ENCODE data around the gene NUDCD2.
"Not testable (repeated sequence)": the region's sequence is repeated elsewhere in the genome, so short reads cannot be mapped to it uniquely, and the experiment has no call there.

Gene NUDCD2

DNA sequence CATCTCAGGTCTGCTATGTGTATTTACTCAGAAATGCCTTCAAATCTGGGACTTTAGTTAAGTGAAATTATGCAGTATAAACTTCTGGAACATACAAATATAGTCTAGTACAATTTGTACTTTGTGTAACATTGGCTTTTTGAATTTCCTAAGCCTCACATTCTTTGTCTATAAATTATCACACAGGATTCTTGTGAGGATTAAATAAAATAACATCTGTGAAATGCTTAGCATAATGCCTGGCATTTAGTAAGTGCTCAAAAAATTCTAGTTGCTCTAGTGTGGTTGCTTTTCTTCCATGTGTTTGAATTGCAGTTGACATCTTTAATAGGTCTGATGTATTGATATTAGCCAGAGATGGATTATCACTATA, 3.1 kb upstream of the NUDCD2 start:
- DNase-seq = no peak

DNA sequence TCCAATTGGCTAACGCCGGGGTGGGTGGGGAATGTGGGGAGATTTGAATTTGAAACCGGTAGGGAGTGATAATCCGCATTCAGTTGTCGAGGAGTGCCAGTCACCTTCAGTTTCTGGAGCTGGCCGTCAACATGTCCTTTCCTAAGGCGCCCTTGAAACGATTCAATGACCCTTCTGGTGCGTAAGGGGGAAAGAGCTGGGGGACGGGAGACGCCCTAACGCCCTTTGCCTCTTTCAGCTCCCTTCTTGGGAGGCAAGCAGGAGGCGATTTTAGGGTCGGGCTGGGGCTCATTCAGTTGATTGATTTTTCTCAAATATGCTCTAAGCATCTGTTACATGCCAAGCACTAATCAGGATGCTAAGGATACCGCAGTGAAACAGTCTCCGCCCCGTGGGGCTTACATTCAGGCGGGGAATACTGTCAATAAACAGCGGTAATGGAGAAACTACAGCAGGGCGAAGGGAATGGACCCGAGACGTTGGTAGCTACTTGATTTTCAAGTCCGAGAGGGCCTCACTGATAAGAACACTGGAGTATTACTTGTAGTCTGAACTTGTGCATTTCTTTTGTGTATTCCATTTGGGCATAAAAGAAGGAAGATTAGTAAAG, 765 bp upstream of the NUDCD2 start, which contains the start of gene HMMR:
HMMR (plus strand) TSS at position 71 of the 610 bp plus-strand sequence; CDS start at position 132, 61 bp downstream.
- DNase-seq = peak; percentile 36

DNA sequence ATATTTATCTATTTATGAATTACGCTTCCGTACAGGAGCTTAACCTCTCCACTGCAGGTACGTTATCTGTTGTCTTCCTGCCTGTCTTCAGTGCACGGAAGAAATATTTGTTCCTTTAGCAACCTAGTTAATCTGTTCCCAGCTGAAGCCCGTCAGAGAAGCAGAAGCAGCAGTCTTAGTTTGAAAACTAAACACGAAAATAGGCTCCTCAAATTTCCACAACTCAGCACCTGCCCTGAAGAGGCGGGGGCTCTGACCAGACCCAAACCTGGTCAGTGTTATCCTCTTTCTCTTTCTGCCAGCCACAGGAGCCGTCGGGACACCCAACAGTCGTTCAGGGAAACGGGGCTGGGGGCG, 462 bp downstream of the NUDCD2 start:
- no peak for DNase-seq

DNA sequence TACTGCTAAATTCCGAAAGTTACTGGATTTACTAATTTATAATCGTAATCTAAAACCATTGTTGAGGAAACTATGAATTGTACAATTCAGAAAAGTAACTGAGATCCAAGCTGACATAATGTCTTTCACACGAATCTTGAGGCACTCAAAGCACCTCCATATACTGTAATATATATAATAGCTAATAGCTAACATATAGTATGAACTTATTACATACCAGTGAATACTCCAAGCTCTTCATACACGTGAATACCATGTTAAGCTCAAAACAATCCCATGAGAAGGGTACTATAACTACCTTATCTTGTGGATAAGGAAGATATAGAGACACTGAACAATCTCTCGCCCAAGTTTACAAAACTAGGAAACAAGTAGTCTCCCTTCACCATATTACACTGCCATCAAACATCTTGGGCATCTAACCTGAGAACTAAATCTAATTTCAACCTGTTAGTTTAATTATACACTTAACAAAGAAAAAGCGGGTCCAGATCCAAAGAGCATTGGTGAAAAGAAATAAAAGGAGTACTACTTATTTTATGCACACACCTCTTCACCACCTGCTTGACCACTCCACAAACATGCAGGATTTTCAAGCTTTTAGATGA, 1.0 kb downstream of the NUDCD2 start:
- DNase-seq = no peak

DNA sequence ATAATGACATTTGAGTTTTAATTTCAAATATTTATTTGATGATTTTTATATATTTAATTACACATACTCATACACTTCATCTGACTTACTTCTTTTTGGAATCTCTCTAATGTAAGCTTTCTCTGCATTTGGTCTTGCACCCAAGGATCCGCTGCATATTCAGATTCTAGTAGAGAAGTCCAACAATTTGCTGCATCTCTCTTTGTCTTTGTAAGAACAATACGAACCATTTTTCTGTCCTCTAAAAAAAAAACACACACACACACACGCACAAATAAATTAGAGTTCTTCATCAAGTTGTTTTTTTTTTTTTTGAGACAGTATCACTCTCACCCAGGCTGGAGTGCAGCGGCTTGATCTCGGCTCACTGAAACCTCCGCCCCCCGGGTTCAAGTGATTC, 3.1 kb downstream of the NUDCD2 start:
- DNase-seq = no peak

DNA sequence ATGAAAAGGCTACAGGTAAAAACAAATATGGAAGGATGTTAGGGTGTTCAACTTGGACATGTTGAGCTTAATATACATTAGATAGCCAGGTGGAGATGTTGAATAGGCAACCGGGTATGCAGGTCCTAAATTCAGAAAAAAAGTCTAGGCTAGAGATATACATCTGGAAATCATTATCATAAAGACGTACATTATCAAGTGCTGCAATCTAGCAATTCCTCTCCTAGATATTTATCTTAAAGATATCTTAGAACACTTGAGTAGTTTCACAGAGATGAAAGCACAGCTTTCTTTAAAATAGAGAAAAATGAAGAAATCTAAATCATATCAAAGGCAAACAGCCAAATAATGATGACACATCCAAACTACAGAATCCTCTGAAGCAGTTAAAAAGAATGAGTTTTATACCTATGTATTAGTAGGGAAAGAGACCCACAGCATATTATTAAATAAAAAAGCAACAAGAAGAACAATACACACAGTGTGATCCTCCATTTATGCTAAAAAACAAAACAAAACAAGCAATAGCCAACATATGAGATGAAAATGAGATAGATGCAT, 3.8 kb downstream of the NUDCD2 start:
- DNase-seq = no peak

DNA sequence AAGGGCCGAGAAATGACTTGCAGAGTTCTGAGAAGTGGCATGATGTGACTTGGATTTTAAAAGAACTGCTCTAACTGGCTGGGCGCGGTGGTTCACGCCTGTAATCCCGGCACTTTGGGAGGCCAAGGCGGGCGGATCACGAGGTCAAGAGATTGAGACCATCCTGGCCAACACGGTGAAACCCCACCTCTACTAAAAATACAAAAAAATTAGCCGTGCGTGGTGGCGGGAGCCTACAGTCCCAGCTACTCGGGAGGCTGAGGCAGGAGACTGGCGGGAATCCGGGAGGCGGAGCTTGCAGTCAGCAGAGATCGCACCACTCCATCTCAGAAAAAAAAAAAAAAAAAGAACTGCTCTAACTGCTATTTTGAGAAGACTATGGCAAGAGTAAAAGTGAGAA, 4.5 kb downstream of the NUDCD2 start:
- DNase-seq = not testable (repeated sequence)

DNA sequence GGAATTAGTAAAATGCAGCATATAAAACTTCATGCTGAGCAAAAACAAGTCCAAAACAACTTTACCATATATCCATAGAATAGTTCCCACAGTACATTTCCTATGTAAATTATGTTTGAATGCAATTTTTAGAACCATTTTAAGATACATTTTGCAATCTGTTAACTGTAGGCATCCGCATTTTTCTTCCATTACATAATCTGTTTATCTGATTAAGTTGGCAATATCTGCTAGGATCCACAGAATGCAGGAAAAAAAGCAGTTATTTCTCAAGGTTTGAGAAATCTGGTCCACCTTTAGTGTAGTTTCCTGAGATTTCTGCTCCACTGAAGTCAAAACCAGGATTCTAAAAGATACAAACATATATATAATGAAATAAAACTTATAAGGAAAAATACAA, 6.2 kb downstream of the NUDCD2 start:
- DNase-seq = no peak

DNA sequence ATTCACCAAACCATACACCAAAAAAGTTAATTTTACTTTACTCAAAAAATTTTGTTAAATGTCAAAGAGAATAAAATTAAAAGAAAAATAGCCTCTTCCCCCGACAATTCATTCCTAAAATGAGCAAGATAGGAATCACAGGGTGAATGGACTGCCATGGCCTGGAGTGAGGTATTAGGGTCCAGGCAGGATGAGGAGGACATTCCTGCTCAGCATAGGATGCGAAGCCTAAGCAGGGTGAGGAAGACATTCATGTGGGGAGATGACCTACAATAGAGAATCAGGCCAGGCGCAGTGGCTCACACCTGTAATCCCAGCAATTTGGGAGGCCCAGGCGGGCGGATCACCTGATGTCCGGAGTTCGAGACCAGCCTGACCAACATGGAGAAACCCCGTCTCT, 8.4 kb downstream of the NUDCD2 start:
- no peak for DNase-seq

DNA sequence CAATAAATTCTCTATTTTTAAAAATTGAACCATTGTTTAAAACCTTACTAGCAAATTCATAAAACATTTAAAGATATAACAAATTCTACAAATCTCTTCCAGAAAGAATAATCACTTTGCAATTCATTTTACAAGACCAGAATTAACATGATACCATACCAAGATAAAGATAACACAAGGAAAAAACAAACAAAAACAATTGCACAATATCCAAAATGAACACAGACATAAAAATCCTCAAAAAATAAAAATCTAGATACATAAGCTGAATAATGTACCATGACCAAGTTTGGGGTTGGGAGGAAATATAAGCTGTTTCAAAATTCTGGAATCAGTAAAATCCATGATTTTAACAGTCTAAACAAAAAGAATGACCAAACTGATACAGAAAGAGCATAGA, 11.4 kb downstream of the NUDCD2 start:
- DNase-seq = no peak

DNA sequence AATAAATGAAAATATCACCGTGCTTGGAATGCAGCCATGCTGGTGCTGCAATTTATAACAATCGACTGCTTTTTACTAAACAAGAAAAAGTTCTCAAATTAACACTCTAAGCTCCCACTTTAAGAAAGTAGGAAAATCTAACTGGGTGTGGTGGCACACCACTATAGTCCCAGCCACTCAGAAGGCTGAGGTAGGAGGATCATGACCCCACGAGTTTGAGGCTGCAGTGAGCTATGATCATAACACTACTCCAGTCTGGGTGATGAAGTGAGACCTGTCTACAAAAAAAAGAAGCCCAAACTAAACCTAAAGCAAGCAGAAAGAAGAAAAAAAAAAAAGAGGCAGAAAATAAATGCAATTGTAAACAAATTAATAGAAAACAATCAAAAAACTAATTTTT, 12.0 kb downstream of the NUDCD2 start:
- DNase-seq = no peak

DNA sequence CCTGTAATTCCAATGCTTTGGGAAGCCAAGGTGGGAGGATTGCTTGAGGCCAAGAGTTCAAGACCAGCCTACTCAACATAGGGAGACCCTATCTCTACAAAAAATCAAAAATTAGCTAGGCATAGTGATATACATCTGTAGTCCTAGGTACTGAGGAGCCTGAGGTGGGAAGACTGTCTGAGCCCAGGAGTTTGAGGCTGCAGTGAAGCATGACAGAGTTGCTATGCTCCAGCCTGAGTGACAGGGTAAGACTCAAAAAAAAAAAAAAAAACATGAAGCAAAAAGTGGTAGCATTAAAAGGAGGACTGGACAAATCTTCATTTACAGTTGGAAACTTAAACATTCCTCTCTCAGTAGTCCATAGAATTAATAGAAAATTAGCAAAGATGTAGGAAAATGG, 12.7 kb downstream of the NUDCD2 start:
- DNase-seq = no peak

DNA sequence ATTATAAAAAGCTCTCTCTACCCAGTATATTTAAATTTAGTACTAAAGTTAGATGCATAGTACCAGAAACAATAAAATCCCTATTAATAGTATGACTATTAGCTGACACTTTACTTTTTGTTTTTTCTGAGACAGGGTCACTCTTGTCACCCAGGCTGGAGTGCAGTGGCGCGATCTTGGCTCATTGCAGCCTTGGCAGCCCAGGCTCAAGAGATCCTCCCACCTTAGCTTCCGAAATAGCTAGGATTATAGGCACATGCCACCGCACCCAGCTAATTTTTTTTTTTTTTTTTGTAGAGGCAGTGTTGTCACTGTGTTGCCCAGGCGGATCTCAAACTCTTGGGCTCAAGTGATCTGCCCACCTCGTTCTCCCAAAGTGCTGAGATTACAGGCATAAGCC, 14.6 kb downstream of the NUDCD2 start:
- no peak for DNase-seq

DNA sequence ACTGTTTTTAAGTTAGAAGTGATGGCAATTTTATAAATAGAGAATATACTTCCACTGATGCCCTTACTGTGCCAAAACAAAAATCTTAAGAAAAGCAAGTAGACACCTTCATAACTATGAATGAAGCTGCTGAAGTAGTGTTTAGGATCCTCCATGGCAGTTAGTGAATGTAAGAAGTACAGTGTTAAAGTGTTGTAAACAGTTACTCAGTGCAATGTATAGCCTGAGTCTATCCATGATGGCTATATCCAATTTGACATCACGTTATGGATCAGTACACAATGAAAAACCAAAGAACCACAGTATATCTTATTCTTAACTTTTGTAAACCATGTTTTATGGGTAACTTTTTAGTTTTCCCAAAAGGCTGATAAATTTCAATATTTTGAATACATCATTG, 15.4 kb downstream of the NUDCD2 start:
- no peak for DNase-seq

DNA sequence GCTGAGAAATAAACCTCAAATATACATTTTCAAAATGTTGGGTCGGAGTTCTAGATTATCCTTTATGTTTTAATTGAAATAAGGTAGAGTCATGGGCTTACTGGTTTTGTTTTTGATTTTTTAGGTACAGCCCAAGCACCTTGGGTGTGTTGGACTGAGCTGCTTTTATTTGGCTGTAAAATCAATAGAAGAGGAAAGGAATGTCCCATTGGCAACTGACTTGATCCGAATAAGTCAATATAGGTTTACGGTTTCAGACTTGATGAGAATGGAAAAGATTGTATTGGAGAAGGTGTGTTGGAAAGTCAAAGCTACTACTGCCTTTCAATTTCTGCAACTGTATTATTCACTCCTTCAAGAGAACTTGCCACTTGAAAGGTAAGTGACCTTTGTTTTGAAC, 18.9 kb downstream of the NUDCD2 start:
- no peak for DNase-seq

DNA sequence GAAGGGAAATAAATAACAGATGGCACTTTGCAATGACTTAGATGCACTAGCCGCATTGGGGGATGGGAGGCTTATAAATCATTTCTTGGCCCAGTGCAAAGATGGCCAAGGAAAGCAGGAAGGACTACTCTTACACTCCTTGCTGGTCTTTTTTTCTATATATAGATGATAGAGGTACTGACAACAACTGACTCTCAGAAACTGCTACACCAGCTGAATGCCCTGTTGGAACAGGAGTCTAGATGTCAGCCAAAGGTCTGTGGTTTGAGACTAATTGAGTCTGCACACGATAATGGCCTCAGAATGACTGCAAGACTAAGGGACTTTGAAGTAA, 20.8 kb downstream of the NUDCD2 start:
- DNase-seq = no peak

DNA sequence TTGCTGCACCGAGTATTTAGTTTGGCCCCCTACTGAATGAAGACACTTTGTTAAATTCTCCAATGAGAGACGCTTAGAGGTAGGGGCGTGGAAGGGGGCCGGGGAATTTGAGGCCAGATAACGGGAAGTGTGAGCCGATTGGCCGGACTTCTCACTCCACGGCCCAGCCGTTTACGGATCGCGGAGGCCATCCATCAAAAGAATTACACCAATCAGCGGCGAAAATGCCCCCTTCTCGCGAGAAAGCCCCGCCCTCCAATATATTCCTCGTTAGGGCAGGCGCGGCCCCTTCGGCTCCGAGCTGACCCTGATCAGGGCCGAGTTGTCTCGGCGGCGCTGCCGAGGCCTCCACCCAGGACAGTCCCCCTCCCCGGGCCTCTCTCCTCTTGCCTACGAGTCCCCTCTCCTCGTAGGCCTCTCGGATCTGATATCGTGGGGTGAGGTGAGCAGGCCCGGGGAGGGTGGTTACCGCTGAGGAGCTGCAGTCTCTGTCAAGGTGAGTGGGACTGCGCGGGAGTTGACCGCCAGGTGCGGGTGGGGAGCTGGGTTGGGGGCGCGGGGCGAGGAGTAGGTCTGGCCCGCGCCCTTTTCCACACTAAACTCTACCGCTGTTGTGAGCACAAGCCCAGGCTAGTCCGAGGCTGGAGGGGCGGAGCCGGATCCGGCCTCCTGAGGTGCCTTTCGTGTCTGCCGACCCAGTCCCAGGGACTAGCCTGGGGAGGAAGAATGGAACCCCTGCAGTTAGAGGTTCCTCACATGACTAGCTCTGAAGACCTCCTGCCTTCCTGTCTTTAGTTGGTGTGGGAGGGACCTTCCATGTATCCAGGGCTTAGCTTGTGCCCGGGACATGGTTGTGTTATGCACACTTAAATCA, 22.4 kb downstream of the NUDCD2 start, which contains the start of gene CCNG1:
CCNG1 (plus strand) TSS at position 287 of the 874 bp plus-strand sequence. CDS start 1,662 bp downstream, outside the sequence.
- peak; percentile 75 for DNase-seq

DNA sequence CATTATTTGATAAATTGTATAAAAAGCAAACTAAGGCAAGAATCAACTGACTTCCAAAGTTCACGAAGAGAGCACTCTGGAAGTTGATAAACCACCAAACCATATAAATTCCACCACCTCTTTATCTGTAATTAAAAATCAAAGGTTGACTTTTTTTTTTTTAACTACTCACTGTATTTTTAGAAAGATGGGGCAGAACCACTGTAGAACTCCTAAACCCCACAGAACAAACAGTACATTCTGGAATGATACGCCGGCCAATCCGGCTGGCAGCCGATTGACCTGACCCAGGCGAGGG, 22.9 kb downstream of the NUDCD2 start:
- no peak for DNase-seq

DNA sequence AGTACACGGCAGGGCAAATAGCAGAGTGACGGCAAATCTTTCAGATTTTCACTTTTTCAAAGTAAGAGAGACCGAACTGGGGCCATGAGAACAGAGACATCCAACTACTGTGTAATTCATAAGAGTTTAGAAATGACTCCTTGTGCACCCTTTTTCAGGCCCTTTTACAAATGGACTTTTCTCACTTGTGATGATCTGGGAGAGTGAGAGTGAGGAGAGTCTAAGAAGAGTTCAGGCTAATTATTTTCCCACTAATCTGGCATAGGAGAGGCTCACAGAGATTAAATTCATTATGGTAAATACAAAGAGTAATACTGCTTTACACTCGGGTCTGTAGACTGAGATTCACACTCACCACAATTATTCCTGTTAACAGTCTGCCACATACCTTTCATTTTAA, 23.4 kb downstream of the NUDCD2 start:
- no peak for DNase-seq

DNA sequence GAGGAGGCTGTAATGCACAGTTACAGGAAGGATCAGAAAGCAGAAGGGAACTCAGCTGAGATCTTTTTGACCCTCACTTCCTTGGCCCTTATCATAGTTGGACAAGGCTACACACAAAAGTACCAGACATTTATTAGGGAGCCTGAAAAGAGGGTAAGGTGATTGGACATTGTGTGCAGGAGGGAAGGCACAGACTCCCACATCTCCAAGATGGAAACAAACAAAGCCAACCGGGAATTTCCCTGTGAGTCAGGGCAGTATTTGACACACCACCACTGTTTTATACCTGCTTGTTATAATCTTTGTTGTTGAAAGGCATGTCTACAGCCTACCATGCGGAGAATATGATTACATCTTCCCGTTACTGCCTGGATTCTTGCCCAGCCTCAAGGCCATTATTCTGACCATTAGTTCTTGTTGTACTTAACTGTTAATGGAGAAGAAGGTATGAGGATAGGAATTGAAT, 25.5 kb downstream of the NUDCD2 start:
- no peak for DNase-seq

DNA sequence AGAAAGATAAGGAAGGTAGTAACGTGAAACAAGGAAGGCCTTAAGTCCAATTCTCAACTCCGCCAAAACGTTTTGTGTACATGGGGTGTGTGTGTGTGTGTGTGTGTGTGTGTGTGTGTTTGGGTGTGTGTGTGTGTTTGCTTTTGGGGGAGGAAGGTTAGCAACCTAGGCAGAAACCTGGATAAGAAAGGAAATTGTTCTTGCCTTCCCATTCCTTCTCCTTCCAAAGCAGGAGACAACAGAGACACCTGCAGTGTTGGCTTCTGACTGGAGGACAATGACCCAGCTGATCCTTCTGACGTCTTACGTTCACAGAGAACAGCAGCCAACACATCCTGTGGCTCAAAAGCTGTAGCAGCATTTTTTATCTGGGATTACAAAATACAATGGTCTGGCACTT, 26.6 kb downstream of the NUDCD2 start:
- DNase-seq = no peak

DNA sequence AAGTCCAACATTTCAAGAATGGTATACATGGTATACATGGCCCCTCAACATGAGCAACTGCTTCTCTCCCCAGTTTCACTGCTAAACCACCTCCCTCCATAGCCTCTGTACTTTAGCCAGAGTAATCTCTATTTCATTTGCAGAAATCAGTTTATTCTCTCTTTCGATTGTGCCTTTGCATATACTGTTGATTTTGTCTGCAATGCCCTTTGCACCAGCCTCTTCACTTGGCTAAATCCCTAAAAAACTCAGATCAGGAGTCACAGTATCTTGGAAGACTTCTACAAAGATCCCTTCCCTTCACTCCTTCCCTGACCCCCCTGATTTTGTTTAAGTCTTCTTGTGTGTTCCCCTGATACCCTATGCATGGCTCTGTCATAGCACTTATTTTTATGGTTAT, 27.4 kb downstream of the NUDCD2 start:
- DNase-seq = no peak

DNA sequence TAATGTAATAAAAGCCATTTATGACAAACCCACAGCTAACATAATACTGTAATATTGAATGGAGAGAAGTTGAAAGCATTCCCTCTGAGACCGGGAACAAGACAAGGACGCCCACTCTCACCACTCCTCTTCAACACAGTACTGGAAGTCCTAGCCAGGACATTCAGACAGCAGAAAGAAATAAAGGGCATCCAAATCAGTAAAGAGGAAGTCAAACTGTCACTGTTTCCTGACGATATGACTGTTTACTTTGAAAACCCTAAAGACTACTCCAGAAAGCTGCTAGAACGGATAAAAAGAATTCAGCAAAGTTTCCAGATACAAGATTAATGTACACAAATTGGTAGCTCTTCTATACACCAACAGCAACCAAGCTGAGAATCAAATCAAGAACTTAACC, 33.8 kb downstream of the NUDCD2 start:
- DNase-seq = not testable (repeated sequence)

DNA sequence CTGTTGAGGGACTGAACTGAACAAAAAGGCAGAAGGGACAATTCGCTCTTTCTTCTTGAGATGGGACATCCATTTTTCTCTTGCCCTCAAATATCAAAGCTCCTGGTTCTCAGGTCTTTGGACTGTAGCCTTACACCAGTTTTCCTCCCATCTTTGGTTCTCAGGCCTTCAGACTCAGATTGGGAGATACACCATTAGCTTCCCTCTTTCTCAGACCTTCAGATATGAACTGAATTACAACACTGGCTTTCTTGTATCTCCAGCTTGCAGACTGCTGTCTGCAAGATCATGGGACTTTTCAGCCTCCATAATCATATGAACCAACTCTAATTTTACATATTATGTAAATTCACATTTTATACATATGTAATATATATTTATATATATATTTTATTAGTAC, 35.1 kb downstream of the NUDCD2 start:
- DNase-seq = no peak
